NCI-H1436 treated with DMSO at 0.1 percent for 48 hours (cell line): ENCODE measurements around the gene DLX4.

Experiments used
- DNase-seq: peaks from one replicate; lab custom pipeline; 2025; lab: John Stamatoyannopoulos, UW

DLX4 gene

DNA sequence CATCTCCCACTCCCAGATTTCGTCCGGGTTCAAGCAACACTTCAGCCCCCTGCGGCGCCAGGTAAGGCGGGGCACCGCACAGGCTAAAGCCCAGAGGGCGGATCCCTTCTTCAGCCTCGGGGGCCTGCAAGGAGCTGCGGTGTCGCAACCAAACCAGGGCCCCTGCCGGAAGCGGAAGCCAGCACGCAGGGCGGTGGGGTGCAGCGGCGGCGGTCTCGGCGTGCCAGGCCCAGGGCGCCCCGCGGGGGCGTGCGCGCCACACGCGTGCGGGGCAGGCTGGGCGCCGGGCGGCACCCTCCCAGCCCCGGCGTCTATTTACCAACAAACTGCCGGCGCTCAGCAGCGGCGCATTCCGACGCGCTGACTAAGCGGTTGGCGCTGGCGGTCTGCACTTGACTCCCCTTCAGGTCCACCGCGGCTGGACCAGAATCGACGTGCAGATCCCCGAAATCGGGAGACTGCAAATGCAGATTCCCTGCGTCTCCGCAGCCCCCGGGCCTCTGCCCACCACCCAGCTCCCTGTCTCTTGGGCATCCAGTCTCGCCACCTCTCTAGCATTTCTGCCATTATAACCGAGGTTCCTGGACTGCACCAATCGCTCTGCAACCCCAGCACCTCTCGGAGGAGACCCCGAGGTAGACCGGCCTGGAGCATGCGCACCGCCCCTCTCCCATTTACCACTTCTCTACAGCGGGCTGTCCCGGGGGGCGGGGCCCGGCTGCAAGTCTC, 421 bp upstream of the DLX4 start:
- peak; percentile 51 for DNase-seq

DNA sequence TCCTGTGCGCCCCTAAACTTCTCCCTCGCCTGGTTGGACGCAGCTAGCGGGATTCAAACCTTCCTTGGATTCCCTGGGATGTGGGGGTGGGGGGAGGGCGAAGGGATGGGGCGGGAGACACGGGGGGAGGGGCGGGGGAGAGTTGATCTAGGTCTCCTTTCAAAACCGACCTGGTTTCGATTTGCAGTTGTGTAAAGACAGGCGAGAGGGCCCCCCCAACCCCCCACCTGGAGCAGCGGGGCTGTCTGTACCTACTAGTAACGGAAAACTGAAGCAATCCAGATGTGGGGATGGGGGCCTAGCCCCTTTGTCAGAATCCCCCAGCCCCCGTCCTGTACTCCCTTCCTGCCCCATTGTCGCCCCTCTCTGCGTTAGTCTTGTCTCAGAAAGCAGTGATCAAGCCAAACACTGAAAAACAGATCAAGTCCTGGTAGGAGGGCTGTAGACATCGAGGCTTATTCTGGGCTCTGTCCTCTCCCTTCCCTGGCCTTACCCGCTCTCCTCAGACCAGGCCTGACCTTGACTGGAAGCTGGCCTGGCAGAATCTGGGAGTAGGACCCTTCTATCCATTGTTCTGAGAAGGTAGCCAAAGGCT, 902 bp downstream of the DLX4 start:
- DNase-seq: no peak

DNA sequence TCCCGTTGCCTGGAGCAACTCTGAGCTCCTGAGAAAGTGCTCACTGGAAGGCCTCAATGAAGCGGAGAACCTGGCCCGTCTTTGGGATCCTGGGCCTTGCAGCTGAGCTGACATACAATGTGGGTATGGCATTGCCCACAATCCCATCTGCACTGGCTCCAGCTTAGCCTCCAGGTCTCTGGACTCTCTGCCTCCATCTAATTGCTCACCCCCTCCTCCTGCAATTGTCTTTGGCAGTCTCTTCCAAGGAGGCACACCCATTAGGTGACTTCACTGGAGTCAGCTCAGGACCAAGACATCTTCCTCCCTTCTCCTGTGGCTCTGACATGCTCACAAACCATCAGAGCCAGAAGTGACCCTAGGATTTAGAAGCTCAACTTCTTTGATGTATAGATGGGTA, 1.5 kb downstream of the DLX4 start:
- DNase-seq: no peak

DNA sequence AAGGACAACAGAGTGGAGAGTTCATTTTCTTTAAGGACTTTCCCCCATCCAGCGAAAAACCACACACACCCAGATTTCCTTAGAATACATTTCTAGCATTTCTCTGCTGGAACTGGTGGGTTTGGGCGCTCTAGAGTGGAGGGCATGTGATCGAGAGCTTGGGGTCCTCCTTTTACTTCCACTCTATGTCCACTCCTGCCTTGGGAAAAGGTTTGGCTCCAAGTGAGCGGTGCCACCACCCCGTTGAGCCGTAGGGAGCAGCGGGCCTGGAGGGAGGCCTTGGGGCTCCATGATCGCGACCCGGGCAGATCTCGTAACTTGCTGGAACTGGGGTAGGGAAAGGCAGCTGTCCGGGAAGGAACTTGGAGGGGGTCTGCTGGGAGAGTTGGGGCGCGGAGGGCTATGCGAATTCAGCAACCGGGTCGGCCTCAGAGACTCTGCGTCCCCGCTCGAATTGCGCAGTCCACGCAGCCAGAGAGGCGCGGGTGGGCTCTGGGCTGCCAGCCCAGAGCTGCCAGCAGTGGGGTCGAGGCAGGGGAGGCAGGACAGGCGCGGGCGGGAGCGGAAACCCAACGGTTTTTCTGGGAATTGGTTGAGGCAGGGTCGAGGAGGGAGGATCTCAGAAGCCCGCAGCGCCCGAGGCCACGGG, 2.3 kb downstream of the DLX4 start:
- DNase-seq: no peak

DNA sequence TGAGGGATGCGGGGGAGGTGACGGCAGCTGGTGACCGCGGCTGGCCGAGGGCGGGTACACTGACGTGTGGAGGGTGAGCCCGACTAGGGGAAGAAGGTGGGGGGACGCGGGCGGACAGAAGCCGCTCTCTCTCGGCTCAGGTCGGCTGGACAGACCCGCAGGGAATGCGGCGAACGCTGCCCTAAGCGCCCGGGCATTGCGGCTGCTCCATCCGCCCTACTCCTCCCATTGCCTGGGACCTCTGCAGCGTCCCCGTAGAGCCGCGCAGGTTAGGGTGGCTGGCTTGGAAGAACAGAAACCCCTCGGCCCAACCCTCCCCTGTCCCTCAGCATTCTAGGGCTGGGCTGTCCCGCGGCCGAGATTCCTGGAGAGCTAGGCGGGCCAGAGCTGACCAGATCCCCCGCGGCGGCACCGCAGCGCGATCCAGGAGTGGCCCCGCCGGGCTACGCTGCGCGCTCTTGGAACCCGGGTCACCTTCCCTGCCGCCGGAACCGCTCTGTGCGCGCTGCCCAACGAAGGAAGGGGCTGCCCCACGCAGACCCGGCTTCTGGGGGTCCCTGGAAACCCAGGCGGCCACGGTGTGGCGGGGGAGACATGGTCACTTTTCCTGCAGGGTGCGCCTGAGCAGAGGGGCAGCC, 3.0 kb downstream of the DLX4 start:
- no peak for DNase-seq

GRCh38 chr17:49972486-49973270, 3.7 kb downstream of the DLX4 start:
- no peak for DNase-seq

DNA sequence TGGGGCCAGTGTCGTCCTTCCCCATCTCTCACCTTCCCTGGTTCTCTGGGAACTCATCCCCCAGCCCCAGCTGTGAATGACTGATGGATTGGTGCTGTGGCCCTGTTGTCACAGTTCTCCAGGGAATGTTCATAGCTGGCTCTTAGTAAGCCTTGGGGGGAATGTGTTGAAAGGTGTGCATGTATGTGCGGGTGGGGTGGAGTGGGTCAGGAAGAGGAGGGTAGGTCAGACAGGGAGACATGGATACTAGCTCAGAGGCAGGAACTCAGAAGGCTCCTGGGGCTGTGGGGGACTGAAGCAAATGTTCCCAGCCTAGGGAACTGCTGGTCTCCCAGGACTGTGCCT, 4.3 kb downstream of the DLX4 start:
- DNase-seq: no peak

- DNase-seq: no peak
Measured at GRCh38 chr17:49975531-49975930, 6.5 kb downstream of the DLX4 start.

DNA sequence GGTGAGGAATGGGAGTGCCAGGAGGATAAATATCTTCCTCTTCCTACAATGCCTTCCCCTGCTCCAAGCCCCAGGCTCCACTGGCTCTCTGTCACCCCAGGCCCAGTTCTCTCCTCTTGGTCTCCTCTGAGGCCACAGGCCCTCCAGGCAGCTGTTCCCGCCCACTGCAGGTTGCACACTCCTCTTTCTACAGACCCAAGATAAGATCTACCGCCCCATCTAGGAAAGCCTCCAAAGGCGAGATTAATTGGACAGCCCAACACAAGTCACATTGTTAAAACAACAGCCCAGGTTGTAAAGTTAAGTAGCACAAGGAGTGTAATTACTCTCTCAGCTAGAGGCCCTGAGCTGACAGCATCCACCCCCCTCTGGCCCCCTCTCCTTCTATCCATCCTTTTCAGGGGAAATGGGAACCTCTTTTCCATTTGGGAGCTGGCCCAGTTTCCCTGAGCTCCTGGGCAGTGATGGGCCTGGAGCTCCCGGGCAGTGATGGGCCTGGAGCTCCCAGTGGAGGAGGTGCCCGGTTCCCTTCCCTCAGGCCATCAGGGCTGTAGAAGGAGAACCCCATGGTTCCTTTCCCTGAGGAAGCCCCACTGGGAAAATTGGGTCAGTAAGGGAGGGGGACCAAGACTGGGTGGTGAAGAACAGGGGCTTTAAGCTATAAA, 7.3 kb downstream of the DLX4 start:
- DNase-seq: no peak

DNA sequence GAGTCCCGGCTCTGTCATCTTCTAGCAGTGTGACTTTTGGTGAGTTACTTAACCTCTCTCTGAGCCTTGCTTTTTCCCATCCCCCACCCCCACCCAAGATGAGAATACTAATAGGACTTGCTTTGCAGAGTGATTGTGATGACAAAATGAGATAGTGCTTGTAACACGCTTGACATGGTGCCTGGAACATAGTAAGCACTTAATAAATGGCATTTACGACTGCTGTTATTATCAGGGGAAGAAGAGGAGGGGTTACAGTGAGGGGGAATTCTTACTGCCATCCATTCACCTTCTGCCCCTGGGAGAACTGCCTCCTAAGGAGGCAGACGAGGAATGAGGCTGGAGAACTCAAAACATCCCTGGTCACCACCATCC, 7.8 kb downstream of the DLX4 start:
- no peak for DNase-seq

DNA sequence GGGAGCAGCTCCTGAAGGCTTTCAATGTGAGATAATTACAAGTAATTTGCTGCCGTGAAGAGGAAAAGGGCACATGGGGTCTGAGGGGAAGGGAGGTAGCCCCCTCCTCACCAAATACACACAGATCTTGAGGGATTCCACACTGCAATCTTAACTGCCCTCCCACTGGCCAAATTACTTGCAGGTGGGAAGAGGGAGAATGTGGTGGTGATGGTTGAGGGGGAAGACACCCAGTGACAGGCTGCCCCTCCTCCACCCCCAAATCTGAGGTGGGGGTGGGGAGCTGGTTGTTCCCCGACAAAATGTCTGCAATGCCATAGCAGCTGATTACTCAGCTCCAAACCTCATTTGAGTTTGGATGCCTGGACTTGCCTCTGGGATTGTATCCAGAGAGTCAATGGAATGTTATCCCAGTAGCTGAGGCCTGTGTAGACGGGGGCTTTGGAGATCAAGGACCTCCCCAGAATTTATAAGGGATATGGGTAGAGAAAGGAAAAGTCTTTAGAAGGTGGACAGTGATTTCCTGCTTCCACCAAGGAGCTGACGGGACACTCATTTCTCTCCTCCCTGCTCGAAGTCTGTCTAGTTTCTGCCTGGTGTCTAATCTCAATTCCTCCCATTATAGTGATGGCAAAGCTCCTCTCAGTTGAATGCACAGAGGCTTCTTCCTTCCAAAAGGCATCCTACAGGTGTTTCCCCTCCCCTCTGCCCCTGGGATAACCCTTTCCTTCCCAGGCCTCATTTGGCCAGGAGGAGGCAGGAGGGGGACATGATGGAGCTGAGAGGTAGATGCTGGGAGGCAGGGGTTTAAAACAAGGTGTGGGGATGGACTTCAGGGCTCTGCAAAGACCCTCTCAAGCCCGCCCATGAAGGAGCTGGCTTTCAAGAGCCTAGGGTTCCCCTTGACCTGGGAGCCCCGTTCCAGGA, 8.7 kb downstream of the DLX4 start:
- no peak for DNase-seq

- DNase-seq: no peak
Measured at GRCh38 chr17:49978501-49978900, 9.5 kb downstream of the DLX4 start.

DNA sequence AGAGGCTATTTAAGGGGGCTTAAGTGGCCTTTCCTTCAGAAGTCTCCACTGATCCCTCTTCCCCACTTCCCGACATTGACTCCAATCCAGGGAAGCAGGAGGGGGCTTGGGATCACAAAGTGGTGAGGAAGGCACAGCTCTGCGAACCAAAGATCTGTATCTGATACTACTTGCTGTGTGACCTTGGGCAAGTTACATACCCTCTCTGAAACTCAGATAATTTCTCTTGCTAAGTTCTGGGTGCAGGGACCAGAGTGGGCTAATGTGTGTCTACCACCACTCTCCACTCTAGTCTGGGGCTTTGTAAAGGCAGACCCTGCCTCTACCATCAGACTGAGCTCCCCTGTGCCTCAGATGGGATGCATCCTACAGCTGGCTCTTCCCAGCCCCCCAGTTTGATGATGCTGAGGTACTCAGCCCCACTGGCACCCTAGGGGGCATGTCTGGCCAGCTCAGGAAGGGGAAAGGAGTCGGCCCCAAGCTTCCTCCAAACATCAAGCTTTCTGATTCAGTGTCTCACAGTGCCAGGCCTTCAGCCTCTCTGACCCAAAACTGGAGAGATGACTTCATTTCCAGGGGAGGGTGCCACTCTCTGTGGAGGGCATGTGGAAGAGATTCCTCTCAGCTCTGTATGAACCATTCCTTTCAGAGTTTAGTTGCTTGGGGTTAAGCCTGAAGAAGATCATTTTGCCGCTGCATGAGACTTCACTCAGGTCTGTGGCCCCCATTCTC, 10.9 kb downstream of the DLX4 start:
- no peak for DNase-seq

GRCh38 chr17:49980703-49981197, 11.8 kb downstream of the DLX4 start:
- no peak for DNase-seq

DNA sequence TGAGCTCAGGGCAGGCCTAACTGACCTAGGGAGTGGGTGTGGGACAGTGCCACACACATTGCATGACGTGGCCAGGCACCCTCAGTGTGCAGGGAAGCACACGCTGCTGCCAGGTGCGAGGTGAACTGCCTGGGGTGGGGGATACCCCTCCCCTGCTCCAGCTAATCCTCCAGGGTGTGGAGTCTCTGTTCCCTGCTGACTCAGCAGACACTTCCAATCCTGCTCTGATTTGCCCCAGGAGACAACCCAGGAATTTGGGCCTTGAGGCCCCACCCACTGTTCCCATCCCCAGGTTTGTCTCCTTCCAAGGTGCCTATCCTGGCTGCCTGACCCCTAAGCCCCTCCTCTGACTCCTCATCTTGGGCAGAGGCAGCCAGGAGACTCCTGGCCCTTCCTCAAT, 15.3 kb downstream of the DLX4 start:
- DNase-seq: no peak

- no peak for DNase-seq
Measured at GRCh38 chr17:49984776-49985175, 15.8 kb downstream of the DLX4 start.

GRCh38 chr17:49985310-49985990, 16.5 kb downstream of the DLX4 start:
- DNase-seq: no peak

- DNase-seq: no peak
Measured at GRCh38 chr17:49986396-49987289, 17.7 kb downstream of the DLX4 start.
